DMS114 treated with DMSO at 0.1 percent for 48 hours (cell line): ENCODE results near the gene RSPO3.
"Not testable (repeated sequence)": the region's sequence is repeated elsewhere in the genome, so short reads cannot be mapped to it uniquely, and the experiment has no call there.

Experiments
- DNase-seq: peaks from one replicate; lab custom pipeline; 2025; ENCODE audit not compliant: unreplicated experiment; lab: John Stamatoyannopoulos, UW

Gene RSPO3

GRCh38 chr6:127201321-127201720 is 82.8 kb downstream of the RSPO3 start:
- DNase-seq = no peak

- DNase-seq = no peak
Measured at GRCh38 chr6:127202676-127203075, 84.2 kb downstream of the RSPO3 start.

- DNase-seq = no peak
Measured at GRCh38 chr6:127204281-127204680, 85.8 kb downstream of the RSPO3 start.

GRCh38 chr6:127205036-127205435 is 86.6 kb downstream of the RSPO3 start:
- DNase-seq = no peak

- no peak for DNase-seq
Measured at GRCh38 chr6:127206531-127207095, 88.1 kb downstream of the RSPO3 start.

- DNase-seq = no peak
Measured at GRCh38 chr6:127207591-127208120, 89.2 kb downstream of the RSPO3 start.

GRCh38 chr6:127210725-127211124 is 92.3 kb downstream of the RSPO3 start:
- DNase-seq = no peak

- DNase-seq = no peak
Measured at GRCh38 chr6:127212376-127212775, 93.9 kb downstream of the RSPO3 start.

GRCh38 chr6:127214032-127214431 is 95.6 kb downstream of the RSPO3 start:
- DNase-seq = not testable (repeated sequence)

GRCh38 chr6:127214531-127214930 is 96.1 kb downstream of the RSPO3 start:
- DNase-seq = not testable (repeated sequence)

- DNase-seq = no peak
Measured at GRCh38 chr6:127215931-127216330, 97.5 kb downstream of the RSPO3 start.

- DNase-seq = no peak
Measured at GRCh38 chr6:127216810-127217789, 98.6 kb downstream of the RSPO3 start.

GRCh38 chr6:127219869-127220268 is 101.4 kb downstream of the RSPO3 start:
- no peak for DNase-seq

- DNase-seq = no peak
Measured at GRCh38 chr6:127221201-127221600, 102.7 kb downstream of the RSPO3 start.

GRCh38 chr6:127222418-127222817 is 103.9 kb downstream of the RSPO3 start:
- DNase-seq = no peak

- DNase-seq = no peak
Measured at GRCh38 chr6:127225497-127225896, 107.0 kb downstream of the RSPO3 start.

GRCh38 chr6:127233819-127234218 is 115.3 kb downstream of the RSPO3 start:
- not testable (repeated sequence) for DNase-seq

- DNase-seq = no peak
Measured at GRCh38 chr6:127243501-127243900, 125.0 kb downstream of the RSPO3 start.
